Measurements from ENCODE around the gene COX6A1. TPM values are rescaled to one million over a fixed set of nuclear protein-coding genes. Genes with fewer than 3 reads are reported as not detected.

Gene COX6A1
- polyA plus RNA-seq, 1 donor from 2014 or later = 2,017 TPM

GRCh38 chr12:120469450-120470149 lies 31.7 kb downstream of the COX6A1 start, which contains the start of gene SRSF9 (continued):
- TF ChIP-seq CTCF (IDR thresholded peaks at IDR 0.05; ENCODE audit: poor library complexity, severe bottlenecking) = peak; percentile 99

GRCh38 chr12:120470150-120470784 lies 32.4 kb downstream of the COX6A1 start:
- Histone ChIP-seq H3K36me3 (ENCODE audit: insufficient read depth, low read length) (peaks cover 4% of the 10 kb centered on the region), H2AFZ (ENCODE audit: low read depth, low read length) (peak overlapping the region; percentile 78), H3K4me3 (ENCODE audit: low read length) (peak overlapping the region; percentile 97), H3F3A (ENCODE audit: insufficient read depth, low read length, poor library complexity, severe bottlenecking) (peaks cover 7% of the 10 kb centered on the region), H3K27me3 (ENCODE audit: insufficient read depth, low read depth, low read length) (no peaks in the 10 kb centered on the region), H3K9ac (ENCODE audit: low read length) (peak overlapping the region; percentile 95), H3K4me2 (ENCODE audit: low read length) (peak overlapping the region; percentile 91), H3K27ac (ENCODE audit: low read length) (peak overlapping the region; percentile 95), H3K9me3 (ENCODE audit: low read length) (no peaks in the 10 kb centered on the region), H4K20me1 (ENCODE audit: insufficient read depth) (peaks cover 8% of the 10 kb centered on the region), H3K79me2 (replicated peaks; ENCODE audit: insufficient read depth, low read length) (peaks cover 48% of the 10 kb centered on the region), H3K9me2 (ENCODE audit: insufficient read depth, low read length) (no peaks in the 10 kb centered on the region)
- TF ChIP-seq POLR2AphosphoS5 (IDR thresholded peaks at IDR 0.05) (no peak), MXI1 (conservative IDR thresholded peaks at IDR 0.05; ENCODE audit: poor library complexity, severe bottlenecking) (no peak), RAD21 (conservative IDR thresholded peaks at IDR 0.05) (no peak), CTCF (IDR thresholded peaks at IDR 0.05; ENCODE audit: poor library complexity, severe bottlenecking) (no peak), EZH2 (IDR thresholded peaks at IDR 0.05; ENCODE audit: borderline replicate concordance, insufficient read depth, low read length, poor library complexity, severe bottlenecking) (no peak), REST (IDR thresholded peaks at IDR 0.05; ENCODE audit: borderline replicate concordance) (no peak), EP300 (conservative IDR thresholded peaks at IDR 0.05; ENCODE audit: poor library complexity, severe bottlenecking) (no peak), TAF1 (IDR thresholded peaks at IDR 0.05; ENCODE audit: low read depth) (no peak), SMC3 (conservative IDR thresholded peaks at IDR 0.05; ENCODE audit: poor library complexity) (no peak)

Measured in neural cell (in vitro differentiated cells).